Lower leg skin (tissue), 4 donors: ENCODE measurements around the gene ITPRID1. TPM values are rescaled to one million over a fixed set of nuclear protein-coding genes. Genes with fewer than 3 reads are reported as not detected.

Experiments
- DNase-seq, 2 donors: peaks; one replicate each; pipeline ENCODE4 v3.0.0-alpha.2; 2019; ENCODE audit warnings: low spot score in 2 of 2
- H3K4me3 ChIP-seq: fragments of 200-600 bp; sonication (generic); 2 replicates; pipeline ENCODE4 v1.5.1; 2017; ENCODE audit warnings: mild to moderate bottlenecking, low read depth; ENCODE audit not compliant: poor library complexity, severe bottlenecking
- CTCF ChIP-seq, 3 donors: fragments of 450-650 bp; IDR thresholded peaks; one replicate each; pipeline ENCODE4 v1.5.1; 2016; ENCODE audit warnings: antibody characterized with exemption in 3 of 3, mild to moderate bottlenecking in 3 of 3, moderate library complexity in 2 of 3
- POLR2A ChIP-seq, 2 donors: fragments of 450-650 bp; IDR thresholded peaks; one replicate each; pipeline ENCODE4 v1.6.1; 2016 to 2017; ENCODE audit warnings: antibody characterized with exemption in 2 of 2, mild to moderate bottlenecking in 1 of 2, moderate library complexity in 1 of 2
- WGBS, 2 donors: methylation state at CpG; one replicate each; pipeline ENCODE4 v1.1.5; 2018; 5-methylcytosine and 5-hydroxymethylcytosine counted together
- intact Hi-C: fragments of 100-400 bp; cut with DNase I; formaldehyde crosslinking; loops from one replicate; pipeline ENCODE4 v1.15.0; 2023; ENCODE audit warnings: low total_unique reads
- total RNA-seq, 4 donors: library from RNA; depleted of rRNA; stranded (reverse); fragments of >200 nt; gene quantifications; one replicate each; pipeline ENCODE4 v1.1.0, GENCODE V29; 2016

ITPRID1 gene
- total RNA-seq, 4 donors from 2014 or later, result 0.63 to 17.4 (median 9.6) TPM

- no peak overlapping the region for H3K4me3 ChIP-seq
- intact Hi-C loops, result no loop called here
- DNase-seq, result no peak
- WGBS, 2 donors, result 58 to 59% methylated on average over 5 of the region's 5 CpGs
- TF ChIP-seq CTCF (IDR thresholded peaks at IDR 0.05) (no peak), POLR2A (IDR thresholded peaks at IDR 0.05) (no peak)
Measured at GRCh38 chr7:31602041-31602625, 88.2 kb downstream of the ITPRID1 start.

GRCh38 chr7:31603046-31603445, 89.2 kb downstream of the ITPRID1 start:
- intact Hi-C loops, result no loop called here
- 33 to 34% methylated on average over 5 of the region's 5 CpGs for WGBS, 2 donors
- no peak for DNase-seq
- no peak overlapping the region for H3K4me3 ChIP-seq
- TF ChIP-seq POLR2A (IDR thresholded peaks at IDR 0.05) (no peak), CTCF (IDR thresholded peaks at IDR 0.05) (no peak)

- intact Hi-C loops, result no loop called here
- no peak for TF ChIP-seq CTCF (IDR thresholded peaks at IDR 0.05)
- TF ChIP-seq POLR2A (IDR thresholded peaks at IDR 0.05), result no peak
- no peak overlapping the region for H3K4me3 ChIP-seq
- 63 to 71% methylated on average over 1 of the region's 1 CpG for WGBS, 2 donors
- no peak for DNase-seq
Measured at GRCh38 chr7:31613604-31614003, 99.7 kb downstream of the ITPRID1 start.

- intact Hi-C loops, result loop anchor here (10.0 kb wide), 1 partner anchor 189 kb away; no protein-coding TSS in a partner anchor
- 77 to 91% methylated on average over 1 of the region's 1 CpG for WGBS, 2 donors
- no peak for DNase-seq
- TF ChIP-seq POLR2A (IDR thresholded peaks at IDR 0.05) (no peak), CTCF (IDR thresholded peaks at IDR 0.05) (no peak)
- no peak overlapping the region for H3K4me3 ChIP-seq
Measured at GRCh38 chr7:31633467-31633866, 119.6 kb downstream of the ITPRID1 start.

GRCh38 chr7:31633894-31634494, 120.1 kb downstream of the ITPRID1 start:
- 35% methylated on average over 2 of the region's 2 CpGs for WGBS, 2 donors
- DNase-seq, result no peak
- TF ChIP-seq CTCF (IDR thresholded peaks at IDR 0.05) (no peak), POLR2A (IDR thresholded peaks at IDR 0.05) (no peak)
- intact Hi-C loops, result loop anchor here (10.0 kb wide), 1 partner anchor 189 kb away; no protein-coding TSS in a partner anchor
- no peak overlapping the region for H3K4me3 ChIP-seq
